Measurements from ENCODE around the gene MYO7B.

Gene MYO7B

DNA sequence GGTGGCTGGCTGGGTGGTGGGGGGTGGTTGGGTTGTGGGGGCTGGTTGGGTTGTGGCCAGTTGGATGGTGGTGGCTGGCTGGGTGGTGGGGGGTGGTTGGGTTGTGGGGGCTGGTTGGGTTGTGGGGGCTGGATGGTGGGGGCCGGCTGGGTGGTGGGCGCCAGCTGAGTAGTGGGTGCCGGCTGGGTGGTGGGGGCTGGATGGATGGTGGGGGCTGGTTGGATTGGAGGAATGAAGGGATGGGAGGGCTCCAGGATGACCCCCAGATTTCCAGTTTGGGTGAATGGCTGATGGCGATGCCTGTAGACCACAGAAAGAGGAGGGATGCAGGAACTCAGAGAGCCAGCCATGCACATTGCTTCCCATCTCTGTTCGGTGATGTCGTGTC is 83.7 kb downstream of the MYO7B start:
- no peak for DNase-seq (ENCODE audit: low read depth in 1 of 2, low spot score in 1 of 2)
- in situ Hi-C loops (cut with HindIII; ENCODE audit: low pct_unique_long_range_greater_than_20kb, low sequenced_read_pairs), result no loop called here
- no peak for TF ChIP-seq JUND (IDR thresholded peaks at IDR 0.05; ENCODE audit: low read depth)

DNA sequence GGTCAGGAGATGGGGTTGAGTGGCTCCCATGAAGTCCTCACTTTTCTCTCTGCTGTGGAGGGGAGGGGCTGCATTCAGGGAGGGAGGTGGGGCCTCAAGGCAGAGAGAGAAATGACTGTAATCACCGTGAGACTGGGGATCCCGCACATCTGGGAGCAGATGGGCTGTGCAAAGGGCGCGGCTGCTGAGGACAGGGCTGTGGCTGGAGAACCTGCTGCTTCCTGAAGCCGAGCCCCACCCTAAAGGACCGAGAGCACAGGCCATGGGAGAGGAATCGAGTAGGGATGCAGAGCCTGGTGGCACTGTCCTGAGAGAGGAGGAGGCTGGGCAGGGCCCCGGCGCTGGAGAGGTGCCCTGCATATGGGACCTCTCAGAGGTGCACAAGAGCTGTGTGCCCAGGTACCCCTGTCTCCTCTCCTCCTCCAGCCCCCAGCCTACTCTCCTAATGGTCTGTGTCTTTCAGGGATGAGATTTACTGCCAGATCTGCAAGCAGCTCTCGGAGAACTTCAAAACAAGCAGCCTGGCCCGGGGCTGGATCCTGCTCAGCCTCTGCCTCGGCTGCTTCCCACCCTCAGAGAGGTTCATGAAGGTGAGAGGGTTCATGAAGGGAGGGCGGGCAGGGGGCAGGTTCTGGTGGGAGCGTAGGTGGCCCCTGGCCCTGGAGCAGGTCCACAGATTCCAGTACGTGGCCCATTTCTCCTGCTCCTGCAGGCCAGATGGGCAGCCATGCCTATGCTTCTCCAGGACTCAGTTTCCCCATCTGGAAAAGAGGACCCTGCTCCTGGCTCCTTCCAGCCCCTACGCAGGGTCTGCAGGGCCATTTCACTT is 84.6 kb downstream of the MYO7B start:
- in situ Hi-C loops (cut with HindIII; ENCODE audit: low pct_unique_long_range_greater_than_20kb, low sequenced_read_pairs), result no loop called here
- no peak for TF ChIP-seq JUND (IDR thresholded peaks at IDR 0.05; ENCODE audit: low read depth)
- DNase-seq (ENCODE audit: low read depth in 1 of 2, low spot score in 1 of 2), result no peak

DNA sequence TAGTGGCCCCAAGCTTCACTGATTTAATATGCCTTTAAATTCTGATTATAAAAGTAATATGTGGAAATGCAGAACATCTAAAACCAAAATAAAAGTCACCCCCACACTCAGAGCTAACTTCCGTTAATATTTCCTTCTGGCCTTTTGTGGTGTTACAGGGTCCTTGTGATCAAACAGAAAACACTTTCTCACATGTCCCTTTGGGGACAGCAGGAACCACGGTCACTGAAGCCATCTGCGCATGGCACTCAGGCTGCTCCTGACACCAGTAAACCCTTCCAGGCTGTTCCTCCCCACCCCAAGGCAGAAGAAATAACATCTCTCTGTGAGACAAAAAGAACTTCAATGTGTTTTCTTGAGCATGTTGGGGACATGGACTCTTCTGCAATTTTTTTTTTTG is 85.4 kb downstream of the MYO7B start:
- no peak for TF ChIP-seq JUND (IDR thresholded peaks at IDR 0.05; ENCODE audit: low read depth)
- in situ Hi-C loops (cut with HindIII; ENCODE audit: low pct_unique_long_range_greater_than_20kb, low sequenced_read_pairs), result no loop called here
- no peak for DNase-seq (ENCODE audit: low read depth in 1 of 2, low spot score in 1 of 2)

DNA sequence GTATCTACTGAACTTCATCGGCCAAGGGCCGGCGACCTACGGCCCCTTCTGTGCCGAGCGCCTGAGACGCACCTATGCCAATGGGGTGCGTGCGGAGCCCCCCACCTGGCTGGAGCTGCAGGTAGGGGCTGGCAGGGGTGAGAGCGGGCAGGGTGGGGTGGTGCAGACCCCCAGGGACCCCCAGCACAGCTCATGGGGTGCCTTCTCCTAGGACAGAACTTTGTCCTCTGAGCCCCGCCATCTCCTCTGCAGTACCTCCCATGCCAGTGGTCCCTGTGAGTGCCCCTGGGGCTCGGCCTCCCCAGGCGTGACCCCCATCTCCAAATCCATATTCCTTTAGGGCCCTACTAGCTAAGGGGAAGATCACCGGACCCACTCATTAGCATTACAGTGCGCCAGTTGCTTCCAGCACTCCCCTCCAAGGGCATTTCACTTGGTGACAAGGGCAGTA is 86.5 kb downstream of the MYO7B start:
- DNase-seq (ENCODE audit: low read depth in 1 of 2, low spot score in 1 of 2), result no peak
- TF ChIP-seq JUND (IDR thresholded peaks at IDR 0.05; ENCODE audit: low read depth), result no peak
- in situ Hi-C loops (cut with HindIII; ENCODE audit: low pct_unique_long_range_greater_than_20kb, low sequenced_read_pairs), result no loop called here

DNA sequence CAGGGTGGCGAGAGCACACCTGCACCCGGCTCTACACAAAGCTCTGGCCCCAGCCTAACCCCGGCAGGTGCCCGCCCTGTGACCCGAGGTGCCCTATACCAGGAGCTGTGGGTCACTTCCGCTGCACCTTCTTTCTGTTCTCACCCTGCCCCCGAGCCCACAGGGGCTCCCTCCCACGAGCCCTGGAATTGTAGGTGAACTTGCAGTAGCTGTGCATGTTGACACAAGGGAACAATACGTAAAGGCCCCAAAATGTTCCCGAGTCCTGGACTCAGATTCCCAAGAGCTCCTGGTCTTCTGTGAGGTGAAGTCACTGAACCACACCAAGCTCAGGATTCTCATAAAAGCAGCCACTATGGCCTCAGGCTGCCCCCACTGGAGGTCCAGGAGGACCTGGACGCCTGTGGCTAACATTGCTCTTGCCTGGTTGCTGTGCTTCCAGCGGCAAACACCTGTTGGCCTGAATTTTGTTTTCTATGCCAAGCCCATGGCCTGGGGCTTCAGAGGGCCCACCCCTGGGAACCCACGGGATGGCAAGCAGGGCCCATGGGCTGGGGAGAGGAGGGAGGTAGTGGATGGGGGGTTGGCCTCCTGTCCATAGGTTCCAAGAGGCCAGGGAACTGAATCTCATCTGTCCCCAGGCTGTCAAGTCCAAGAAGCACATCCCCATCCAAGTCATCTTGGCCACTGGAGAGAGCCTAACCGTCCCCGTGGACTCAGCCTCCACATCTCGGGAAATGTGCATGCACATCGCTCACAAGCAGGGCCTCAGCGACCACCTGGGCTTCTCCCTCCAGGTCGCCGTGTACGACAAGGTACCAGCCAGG is 87.3 kb downstream of the MYO7B start:
- in situ Hi-C loops (cut with HindIII; ENCODE audit: low pct_unique_long_range_greater_than_20kb, low sequenced_read_pairs), result no loop called here
- TF ChIP-seq JUND (IDR thresholded peaks at IDR 0.05; ENCODE audit: low read depth), result no peak
- DNase-seq (ENCODE audit: low read depth in 1 of 2, low spot score in 1 of 2), result no peak

DNA sequence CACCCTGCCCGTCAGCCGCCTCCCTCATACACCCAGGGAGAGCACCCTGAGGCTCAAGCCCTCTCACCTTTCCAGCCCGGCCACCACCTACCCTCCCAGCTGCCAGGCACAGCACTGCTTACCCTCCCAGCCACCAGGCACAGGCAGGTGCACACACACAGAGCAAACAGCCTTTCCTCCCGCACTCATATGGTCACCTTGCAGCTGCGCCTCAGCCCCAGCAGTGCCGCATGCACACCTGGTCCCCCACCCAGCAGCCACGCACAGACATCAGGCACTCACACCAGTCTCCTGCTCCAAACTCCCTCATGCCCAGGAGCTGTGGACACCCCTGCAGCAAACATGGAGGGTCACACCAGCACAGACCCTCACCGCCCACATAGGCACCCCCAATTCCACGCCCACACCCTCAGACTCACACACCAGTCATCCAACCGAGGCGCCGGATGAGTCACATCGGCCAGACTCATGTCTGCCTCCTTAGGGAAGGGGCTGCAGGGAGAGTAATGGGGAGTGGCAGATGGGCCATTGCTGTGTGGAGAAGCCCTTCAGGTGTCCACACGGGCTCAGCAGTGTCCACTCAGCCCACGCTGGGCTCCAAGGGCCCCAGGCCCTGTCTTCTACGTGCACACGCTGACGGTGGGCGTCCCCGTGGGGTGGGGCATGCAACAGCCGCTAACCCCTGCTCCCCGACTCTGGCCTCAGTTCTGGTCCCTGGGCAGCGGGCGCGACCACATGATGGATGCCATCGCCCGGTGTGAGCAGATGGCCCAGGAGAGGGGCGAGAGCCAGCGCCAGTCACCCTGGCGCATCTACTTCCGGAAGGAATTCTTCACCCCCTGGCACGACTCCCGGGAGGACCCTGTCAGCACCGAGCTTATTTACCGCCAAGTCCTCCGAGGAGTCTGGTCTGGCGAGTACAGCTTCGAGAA is 88.2 kb downstream of the MYO7B start:
- DNase-seq (ENCODE audit: low read depth in 1 of 2, low spot score in 1 of 2), result no peak
- TF ChIP-seq JUND (IDR thresholded peaks at IDR 0.05; ENCODE audit: low read depth), result no peak
- in situ Hi-C loops (cut with HindIII; ENCODE audit: low pct_unique_long_range_greater_than_20kb, low sequenced_read_pairs), result no loop called here

DNA sequence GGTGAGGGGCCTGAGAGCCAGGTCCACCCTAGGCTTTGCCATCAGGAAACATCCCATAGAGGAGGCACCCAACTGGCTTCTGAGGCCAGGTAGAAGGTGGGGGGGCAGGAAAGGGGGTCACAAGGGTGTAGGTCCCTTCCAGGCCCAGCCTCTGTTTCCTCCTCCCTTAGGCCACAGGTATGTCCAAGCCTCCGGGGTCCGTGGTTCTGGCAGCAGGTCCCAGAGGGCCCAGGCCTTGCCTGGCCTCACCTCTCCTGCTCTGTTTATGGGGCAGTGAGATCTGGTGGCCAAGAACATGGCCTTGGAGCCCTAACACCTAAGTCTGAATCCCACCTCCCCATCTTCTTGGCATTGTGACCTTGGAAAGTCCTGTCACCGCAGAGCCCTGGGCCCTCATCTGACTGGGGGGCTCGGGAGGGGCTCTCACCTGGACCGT is 88.9 kb downstream of the MYO7B start:
- TF ChIP-seq JUND (IDR thresholded peaks at IDR 0.05; ENCODE audit: low read depth), result no peak
- in situ Hi-C loops (cut with HindIII; ENCODE audit: low pct_unique_long_range_greater_than_20kb, low sequenced_read_pairs), result no loop called here
- DNase-seq (ENCODE audit: low read depth in 1 of 2, low spot score in 1 of 2), result no peak

DNA sequence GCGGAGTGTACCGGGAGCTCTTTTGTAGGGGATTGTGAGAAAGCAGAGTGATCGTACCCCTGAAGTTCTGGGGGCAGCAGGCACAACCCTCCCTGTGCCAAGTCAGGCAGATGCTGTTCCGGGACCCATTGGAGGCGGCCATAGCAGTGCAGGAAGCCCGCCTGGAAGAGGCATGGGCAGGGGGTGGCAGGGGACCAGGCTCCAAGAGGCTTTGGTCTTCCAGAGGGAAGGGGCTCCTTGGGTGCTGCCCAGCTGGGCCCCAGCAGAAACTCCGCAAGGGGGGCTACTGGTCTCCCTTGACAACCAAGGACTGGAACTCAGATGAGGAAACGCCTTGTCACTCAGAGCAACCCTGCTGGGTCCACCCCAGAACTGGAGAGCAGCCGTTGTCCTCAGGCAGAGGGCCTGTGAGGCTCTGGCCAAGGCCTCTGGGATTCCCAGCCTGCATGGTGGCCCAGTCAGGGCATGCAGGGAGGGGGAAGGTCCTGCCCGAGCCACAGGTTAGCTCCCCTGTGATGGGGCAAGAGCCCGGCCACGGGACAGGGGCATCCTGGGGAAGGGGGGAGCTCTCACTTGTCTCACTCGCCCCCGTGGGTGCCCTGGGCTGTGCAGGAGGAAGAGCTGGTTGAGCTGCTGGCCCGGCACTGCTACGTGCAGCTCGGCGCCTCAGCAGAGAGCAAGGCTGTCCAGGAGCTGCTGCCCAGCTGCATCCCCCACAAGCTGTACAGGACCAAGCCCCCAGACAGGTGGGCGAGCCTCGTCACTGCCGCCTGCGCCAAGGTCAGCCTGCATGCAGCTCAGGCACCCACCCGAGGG is 89.5 kb downstream of the MYO7B start:
- DNase-seq (ENCODE audit: low read depth in 1 of 2, low spot score in 1 of 2), result no peak
- in situ Hi-C loops (cut with HindIII; ENCODE audit: low pct_unique_long_range_greater_than_20kb, low sequenced_read_pairs), result no loop called here
- no peak for TF ChIP-seq JUND (IDR thresholded peaks at IDR 0.05; ENCODE audit: low read depth)

DNA sequence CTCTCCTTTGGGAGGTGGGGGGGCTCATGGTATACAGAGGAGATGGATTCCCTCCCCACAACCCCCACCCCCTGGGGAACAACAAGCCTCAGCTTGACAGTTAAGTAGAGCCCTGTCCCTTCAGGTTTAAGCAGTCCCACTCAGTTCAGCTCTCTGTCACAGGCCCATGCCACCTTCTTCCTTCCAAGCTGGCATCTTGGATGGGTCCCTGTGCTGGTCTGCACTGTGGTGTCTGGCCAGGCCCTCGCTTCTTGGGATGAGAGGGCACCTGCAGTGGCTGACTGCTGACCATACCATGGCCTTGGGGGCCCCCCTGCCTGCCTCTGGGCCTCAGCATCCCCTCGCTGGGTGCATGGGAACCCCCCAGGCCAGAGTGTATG is 90.1 kb downstream of the MYO7B start:
- no peak for TF ChIP-seq JUND (IDR thresholded peaks at IDR 0.05; ENCODE audit: low read depth)
- DNase-seq (ENCODE audit: low read depth in 1 of 2, low spot score in 1 of 2), result no peak
- in situ Hi-C loops (cut with HindIII; ENCODE audit: low pct_unique_long_range_greater_than_20kb, low sequenced_read_pairs), result no loop called here

DNA sequence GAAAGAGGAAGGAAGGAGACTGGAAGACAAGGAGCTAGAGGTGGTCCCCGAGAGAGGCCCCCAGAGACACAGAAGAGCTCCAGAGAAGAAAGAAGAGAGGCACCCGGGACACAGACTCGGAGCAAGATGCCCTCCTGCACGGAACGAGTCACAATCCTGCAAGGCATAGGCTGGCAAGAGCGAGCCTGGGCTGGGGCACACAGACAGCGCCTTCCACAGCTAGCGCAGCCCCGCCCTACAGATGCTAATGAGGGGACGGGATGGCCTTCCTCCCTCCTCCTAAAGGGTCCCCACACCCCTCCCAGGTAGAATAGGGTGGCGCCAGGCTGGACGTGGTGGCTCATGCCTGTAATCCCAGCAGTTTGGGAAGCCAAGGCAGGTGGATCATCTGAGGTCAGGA is 90.7 kb downstream of the MYO7B start:
- in situ Hi-C loops (cut with HindIII; ENCODE audit: low pct_unique_long_range_greater_than_20kb, low sequenced_read_pairs), result no loop called here
- no peak for TF ChIP-seq JUND (IDR thresholded peaks at IDR 0.05; ENCODE audit: low read depth)
- DNase-seq (ENCODE audit: low read depth in 1 of 2, low spot score in 1 of 2), result no peak

DNA sequence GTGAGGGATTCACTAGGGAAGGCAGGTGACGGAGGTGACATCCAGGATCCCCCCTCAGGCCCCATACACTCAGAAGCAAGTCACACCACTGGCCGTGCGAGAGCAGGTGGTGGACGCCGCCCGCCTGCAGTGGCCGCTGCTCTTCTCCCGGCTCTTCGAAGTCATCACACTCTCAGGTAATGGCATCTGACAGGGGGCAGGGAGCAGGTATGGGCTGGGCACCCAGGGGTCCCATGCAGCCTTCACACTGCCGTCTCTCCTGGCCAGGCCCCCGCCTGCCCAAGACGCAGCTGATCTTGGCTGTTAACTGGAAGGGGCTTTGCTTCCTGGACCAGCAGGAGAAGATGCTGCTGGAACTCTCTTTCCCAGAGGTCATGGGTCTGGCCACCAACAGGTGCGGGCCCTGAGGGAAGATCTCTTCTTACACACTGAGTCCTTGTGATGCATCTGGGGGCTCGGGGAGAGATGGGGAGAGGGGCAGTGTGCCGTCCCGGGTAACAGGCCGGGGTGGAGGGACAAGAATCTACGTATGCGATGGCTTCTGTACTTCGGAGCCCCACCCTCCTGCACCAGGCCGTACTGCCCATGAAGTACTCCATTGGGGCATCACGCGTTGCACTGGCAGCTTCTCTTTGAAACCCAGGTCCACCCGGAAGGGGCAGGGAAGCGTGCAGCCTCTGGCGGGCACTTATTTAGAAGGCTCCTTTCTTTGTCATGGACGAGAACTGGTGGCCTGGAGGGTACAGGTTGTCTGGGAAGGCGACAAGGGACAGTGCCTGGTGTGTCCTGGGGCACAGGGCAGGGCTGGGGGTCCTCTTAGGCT is 91.6 kb downstream of the MYO7B start:
- TF ChIP-seq JUND (IDR thresholded peaks at IDR 0.05; ENCODE audit: low read depth), result no peak
- DNase-seq (ENCODE audit: low read depth in 1 of 2, low spot score in 1 of 2), result no peak
- in situ Hi-C loops (cut with HindIII; ENCODE audit: low pct_unique_long_range_greater_than_20kb, low sequenced_read_pairs), result no loop called here

Data from T47D (cell line).